PC-3 (cell line): ENCODE data around the gene PIEZO2. TPM values are rescaled to one million over a fixed set of nuclear protein-coding genes. Genes with fewer than 3 reads are reported as not detected.

Source experiments
- ATAC-seq: fragments of 200-7000 bp; cut with Tn5 transposase; 2 replicates; pipeline ENCODE4 v1.9.1; 2020; ENCODE audit warnings: mild to moderate bottlenecking, moderate library complexity
- BruUV-seq: library from RNA; stranded (reverse); fragments of 400-500 nt; replicated peaks from 2 replicates; lab custom pipeline; 2021; lab: Mats Ljungman, UMichigan
- CTCF ChIA-PET: fragments of 300-600 bp; sonication (Branson Sonifier 250); formaldehyde crosslinking; loops from one replicate; lab custom pipeline; 2022; ENCODE audit warnings: antibody characterized with exemption; lab: Charles Lee
- POLR2A ChIA-PET: fragments of 300-600 bp; sonication (Branson Sonifier 250); formaldehyde crosslinking; loops from one replicate; lab custom pipeline; 2022; ENCODE audit warnings: antibody characterized with exemption; ENCODE audit not compliant: unreplicated experiment; lab: Charles Lee
- DNase-seq: peaks from one replicate; pipeline ENCODE4 v3.0.0-alpha.2; 2015
- H2AFZ ChIP-seq: fragments of 300-600 bp; sonication (generic); 2 replicates; pipeline ENCODE4 v1.6.0; 2016; ENCODE audit warnings: antibody characterized with exemption, low read length
- H3F3A ChIP-seq: fragments of 300-600 bp; sonication (generic); one replicate; pipeline ENCODE4 v1.6.0; 2017; ENCODE audit warnings: antibody characterized with exemption, low read length, control low read depth, mild to moderate bottlenecking; ENCODE audit not compliant: unreplicated experiment
- H3K27ac ChIP-seq: fragments of 300-600 bp; sonication (generic); 2 replicates; pipeline ENCODE4 v1.5.1; 2016; ENCODE audit warnings: mild to moderate bottlenecking, low read length
- H3K27me3 ChIP-seq: fragments of 300-600 bp; sonication (generic); 2 replicates; pipeline ENCODE4 v1.6.1; 2016; ENCODE audit warnings: low read length, mixed read lengths
- H3K36me3 ChIP-seq: fragments of 300-600 bp; sonication (generic); 2 replicates; pipeline ENCODE4 v1.6.1; 2016; ENCODE audit warnings: low read depth, mixed run types, low read length, mixed read lengths
- H3K4me1 ChIP-seq: fragments of 300-600 bp; sonication (generic); 2 replicates; pipeline ENCODE4 v1.5.1; 2016; ENCODE audit warnings: low read length; ENCODE audit not compliant: insufficient read depth
- H3K4me2 ChIP-seq: fragments of 300-600 bp; sonication (generic); 2 replicates; pipeline ENCODE4 v1.6.0; 2016; ENCODE audit warnings: low read length
- H3K4me3 ChIP-seq: fragments of 300-600 bp; sonication (generic); 2 replicates; pipeline ENCODE4 v1.5.1; 2016; ENCODE audit warnings: mild to moderate bottlenecking, low read length, mixed read lengths
- H3K79me2 ChIP-seq: fragments of 300-600 bp; sonication (generic); 2 replicates; pipeline ENCODE4 v1.6.1; 2017; ENCODE audit warnings: low read length, mixed read lengths
- H3K9ac ChIP-seq: fragments of 300-600 bp; sonication (generic); 2 replicates; pipeline ENCODE4 v1.6.0; 2016; ENCODE audit warnings: mild to moderate bottlenecking, low read length
- H3K9me2 ChIP-seq: fragments of 300-600 bp; sonication (generic); replicated peaks from 2 replicates; pipeline ENCODE4 v1.6.1; 2016; ENCODE audit warnings: mixed run types, low read length, mixed read lengths
- H3K9me3 ChIP-seq: fragments of 300-600 bp; sonication (generic); 2 replicates; pipeline ENCODE4 v1.6.1; 2016; ENCODE audit warnings: low read length, mixed read lengths
- H4K20me1 ChIP-seq: fragments of 300-600 bp; sonication (generic); 2 replicates; pipeline ENCODE4 v1.6.1; 2016; ENCODE audit warnings: low read length, mixed read lengths
- CTCF ChIP-seq: fragments of 300-600 bp; sonication (generic); conservative IDR thresholded peaks from 2 replicates; pipeline ENCODE4 v1.5.1; 2017; ENCODE audit warnings: antibody characterized with exemption, low read depth, mild to moderate bottlenecking, low read length
- EZH2 ChIP-seq: fragments of 300-600 bp; sonication (generic); IDR thresholded peaks from one replicate; pipeline ENCODE4 v1.6.1; 2017; ENCODE audit warnings: antibody characterized with exemption, mild to moderate bottlenecking, low read length; ENCODE audit not compliant: unreplicated experiment
- EZH2phosphoT487 ChIP-seq: fragments of 300-600 bp; sonication (generic); IDR thresholded peaks from 2 replicates; pipeline ENCODE4 v1.6.1; 2018; ENCODE audit warnings: mild to moderate bottlenecking, antibody characterized with exemption, low read length, borderline replicate concordance
- intact Hi-C: fragments of 100-400 bp; cut with micrococcal nuclease; formaldehyde crosslinking; loops from 2 replicates; pipeline ENCODE4 v1.9.0; 2023
- total RNA-seq: library from RNA; depleted of rRNA; stranded (reverse); fragments of >200 nt; gene quantifications from 2 replicates; pipeline ENCODE4 v1.2.3, GENCODE V29; 2014

PIEZO2 gene
- total RNA-seq, 1 experiment from 2014 or later: not detected

- TF ChIP-seq EZH2phosphoT487: no peak
- no peak for TF ChIP-seq EZH2
- TF ChIP-seq CTCF: no peak
- Histone ChIP-seq H4K20me1 (no peaks in the 10 kb centered on the region), H3K27me3 (peaks cover 42% of the 10 kb centered on the region), H2AFZ (no peak overlapping the region), H3K4me2 (no peak overlapping the region), H3K79me2 (no peaks in the 10 kb centered on the region), H3F3A (no peaks in the 10 kb centered on the region), H3K9ac (no peak overlapping the region), H3K36me3 (no peaks in the 10 kb centered on the region), H3K27ac (no peak overlapping the region), H3K9me3 (no peaks in the 10 kb centered on the region), H3K4me3 (no peak overlapping the region), H3K4me1 (no peaks in the 10 kb centered on the region), H3K9me2 (0 out of 2 replicates have a peak, but pooled peaks cover 4% of the 10 kb centered on the region)
- BruUV-seq: no TSS peak
- ATAC-seq (no peak), DNase-seq (no peak)
- ChIA-PET CTCF (no interaction called here), POLR2A (no interaction called here)
- intact Hi-C loops: no loop called here
These were observed 306.5 kb downstream of the PIEZO2 start for GRCh38 chr18:10842861-10843260.

GRCh38 chr18:10842371-10842770, 307.0 kb downstream of the PIEZO2 start:
- H4K20me1 ChIP-seq: no peaks in the 10 kb centered on the region
- intact Hi-C loops: no loop called here
- H3K9me2 ChIP-seq: 0 out of 2 replicates have a peak, but pooled peaks cover 4% of the 10 kb centered on the region
- ChIA-PET CTCF (no interaction called here), POLR2A (no interaction called here)
- no peak overlapping the region for H3K4me3 ChIP-seq
- no peak overlapping the region for H3K4me2 ChIP-seq
- no peaks in the 10 kb centered on the region for H3F3A ChIP-seq
- H2AFZ ChIP-seq: no peak overlapping the region
- peaks cover 38% of the 10 kb centered on the region for H3K27me3 ChIP-seq
- BruUV-seq: no TSS peak
- H3K36me3 ChIP-seq: no peaks in the 10 kb centered on the region
- TF ChIP-seq EZH2phosphoT487 (no peak), EZH2 (no peak), CTCF (no peak)
- no peak overlapping the region for H3K9ac ChIP-seq
- no peak overlapping the region for H3K27ac ChIP-seq
- H3K79me2 ChIP-seq: no peaks in the 10 kb centered on the region
- H3K4me1 ChIP-seq: no peaks in the 10 kb centered on the region
- ATAC-seq (no peak), DNase-seq (no peak)
- H3K9me3 ChIP-seq: no peaks in the 10 kb centered on the region

GRCh38 chr18:10841203-10841602, 308.2 kb downstream of the PIEZO2 start:
- no peaks in the 10 kb centered on the region for H3K4me1 ChIP-seq
- no peaks in the 10 kb centered on the region for H3K79me2 ChIP-seq
- no peaks in the 10 kb centered on the region for H3K36me3 ChIP-seq
- POLR2A ChIA-PET: no interaction called here
- no peak overlapping the region for H3K4me2 ChIP-seq
- H2AFZ ChIP-seq: no peak overlapping the region
- CTCF ChIA-PET: no interaction called here
- no peak overlapping the region for H3K4me3 ChIP-seq
- no peaks in the 10 kb centered on the region for H4K20me1 ChIP-seq
- no peak overlapping the region for H3K9ac ChIP-seq
- H3F3A ChIP-seq: no peaks in the 10 kb centered on the region
- intact Hi-C loops: no loop called here
- DNase-seq: no peak
- no peak for TF ChIP-seq CTCF
- no peak for TF ChIP-seq EZH2
- TF ChIP-seq EZH2phosphoT487: no peak
- no TSS peak for BruUV-seq
- peaks cover 38% of the 10 kb centered on the region for H3K27me3 ChIP-seq
- 0 out of 2 replicates have a peak, but pooled peaks cover 4% of the 10 kb centered on the region for H3K9me2 ChIP-seq
- H3K9me3 ChIP-seq: no peaks in the 10 kb centered on the region
- no peak overlapping the region for H3K27ac ChIP-seq
- ATAC-seq: no peak
